Thyroid gland (tissue), 4 donors: ENCODE measurements around the gene PRKACA.

Experiments used
- CTCF ChIP-seq, 6 experiments: fragments of 200-600 bp in 3 of 6; fragments of 450-650 bp in 3 of 6; sonication (generic) in 3 of 6; IDR thresholded peaks; one replicate each; pipeline ENCODE4 v1.5.1; 2016 to 2019; ENCODE audit warnings: antibody characterized with exemption in 6 of 6, mild to moderate bottlenecking in 2 of 6, inconsistent platforms in 1 of 6, moderate library complexity in 1 of 6
- POLR2A ChIP-seq, 2 donors: fragments of 450-650 bp; IDR thresholded peaks; one replicate each; pipeline ENCODE4 v1.6.1; 2017; ENCODE audit warnings: antibody characterized with exemption in 2 of 2, mild to moderate bottlenecking in 2 of 2, moderate library complexity in 1 of 2

- TF ChIP-seq CTCF (IDR thresholded peaks at IDR 0.05) (no peak), POLR2A (IDR thresholded peaks at IDR 0.05) (no peak)
These were observed 23.5 kb upstream of the PRKACA start for GRCh38 chr19:14141041-14141440.
